Peyer's patch (tissue), 4 donors: ENCODE results near the gene AP3S1. TPM values are rescaled to one million over a fixed set of nuclear protein-coding genes. Genes with fewer than 3 reads are reported as not detected.
A peak's percentile ranks its signal among the peaks of the same experiment; 100 is the strongest.

Source experiments
- DNase-seq, 3 donors: peaks; one replicate each; pipeline ENCODE4 v3.0.0-alpha.2; 2017 to 2019
- H3K27ac ChIP-seq, 4 donors: fragments of 200-600 bp; sonication (generic); one replicate each; pipeline ENCODE4 v1.5.1; 2016 to 2019
- H3K27me3 ChIP-seq, 2 donors: fragments of 200-600 bp; sonication (generic); one replicate each; pipeline ENCODE4 v1.5.1; 2019
- H3K36me3 ChIP-seq, 3 donors: fragments of 200-600 bp; sonication (generic); one replicate each; pipeline ENCODE4 v1.5.1; 2016 to 2019
- H3K4me1 ChIP-seq, 4 donors: fragments of 200-600 bp; sonication (generic); one replicate each; pipeline ENCODE4 v1.5.1; 2016 to 2019
- H3K4me3 ChIP-seq, 4 donors: fragments of 200-600 bp; sonication (generic); 1 replicate in 3 of 4; 2 replicates in 1 of 4; pipeline ENCODE4 v1.5.1; 2016 to 2019; ENCODE audit warnings: mild to moderate bottlenecking in 1 of 4
- H3K9me3 ChIP-seq, 4 donors: fragments of 200-600 bp; sonication (generic); one replicate each; pipeline ENCODE4 v1.5.1; 2016 to 2019; ENCODE audit warnings: mild to moderate bottlenecking in 1 of 4
- POLR2A ChIP-seq, 2 donors: fragments of 450-650 bp; IDR thresholded peaks; one replicate each; pipeline ENCODE4 v1.5.1; 2017; ENCODE audit warnings: antibody characterized with exemption in 2 of 2, mild to moderate bottlenecking in 2 of 2, moderate library complexity in 2 of 2
- total RNA-seq, 4 donors: library from RNA; depleted of rRNA; stranded (reverse); fragments of >200 nt; gene quantifications; one replicate each; pipeline ENCODE4 v1.1.0, GENCODE V29; 2016
- TF ChIP-seq, protein P1 (sequence below), 6 experiments: fragments of 450-650 bp in 4 of 6; fragments of 200-600 bp in 2 of 6; sonication (generic) in 1 of 6; IDR thresholded peaks; one replicate each; pipeline ENCODE4 v1.5.1; 2017 to 2019; ENCODE audit warnings: antibody characterized with exemption in 6 of 6, mild to moderate bottlenecking in 3 of 6, moderate library complexity in 1 of 6

AP3S1 gene
- total RNA-seq, 4 donors from 2014 or later, result 47.2 to 113 (median 77.9) TPM

DNA sequence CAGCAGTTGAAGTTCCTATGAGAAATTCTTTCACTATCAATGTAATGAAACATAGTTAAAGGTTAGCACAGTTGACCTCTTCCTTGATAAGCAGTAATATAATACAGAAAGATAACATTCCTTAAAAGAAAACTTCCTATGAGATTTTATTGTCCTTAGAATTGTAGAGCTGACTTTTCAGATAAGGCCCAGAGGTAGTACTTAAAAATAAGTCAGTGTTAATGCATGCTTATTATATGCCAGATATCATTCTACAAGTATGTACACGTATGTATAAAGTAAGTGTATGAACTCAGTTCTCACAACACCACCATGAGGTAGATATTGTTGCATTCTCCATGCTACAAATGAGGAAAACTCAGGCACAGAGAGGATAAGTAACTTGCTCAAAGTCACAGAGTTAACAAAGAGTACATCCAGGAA is 15.3 kb downstream of the AP3S1 start:
- no peaks in the 10 kb centered on the region for H3K36me3 ChIP-seq
- no peaks in the 10 kb centered on the region for H3K27me3 ChIP-seq
- H3K9me3 ChIP-seq, result no peaks in the 10 kb centered on the region
- DNase-seq, result no peak
- no peak for TF ChIP-seq POLR2A (IDR thresholded peaks at IDR 0.05)
- TF ChIP-seq, protein P1, sequence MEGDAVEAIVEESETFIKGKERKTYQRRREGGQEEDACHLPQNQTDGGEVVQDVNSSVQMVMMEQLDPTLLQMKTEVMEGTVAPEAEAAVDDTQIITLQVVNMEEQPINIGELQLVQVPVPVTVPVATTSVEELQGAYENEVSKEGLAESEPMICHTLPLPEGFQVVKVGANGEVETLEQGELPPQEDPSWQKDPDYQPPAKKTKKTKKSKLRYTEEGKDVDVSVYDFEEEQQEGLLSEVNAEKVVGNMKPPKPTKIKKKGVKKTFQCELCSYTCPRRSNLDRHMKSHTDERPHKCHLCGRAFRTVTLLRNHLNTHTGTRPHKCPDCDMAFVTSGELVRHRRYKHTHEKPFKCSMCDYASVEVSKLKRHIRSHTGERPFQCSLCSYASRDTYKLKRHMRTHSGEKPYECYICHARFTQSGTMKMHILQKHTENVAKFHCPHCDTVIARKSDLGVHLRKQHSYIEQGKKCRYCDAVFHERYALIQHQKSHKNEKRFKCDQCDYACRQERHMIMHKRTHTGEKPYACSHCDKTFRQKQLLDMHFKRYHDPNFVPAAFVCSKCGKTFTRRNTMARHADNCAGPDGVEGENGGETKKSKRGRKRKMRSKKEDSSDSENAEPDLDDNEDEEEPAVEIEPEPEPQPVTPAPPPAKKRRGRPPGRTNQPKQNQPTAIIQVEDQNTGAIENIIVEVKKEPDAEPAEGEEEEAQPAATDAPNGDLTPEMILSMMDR (IDR thresholded peaks at IDR 0.05), result peak in 1 of 6 experiments; percentile 10
- H3K4me1 ChIP-seq, result peaks cover 0 to 24% (median 0%) of the 10 kb centered on the region in 4 donors
- peak overlapping the region in 1 of 4 donors; percentile 29 for H3K27ac ChIP-seq
- no peak overlapping the region for H3K4me3 ChIP-seq

DNA sequence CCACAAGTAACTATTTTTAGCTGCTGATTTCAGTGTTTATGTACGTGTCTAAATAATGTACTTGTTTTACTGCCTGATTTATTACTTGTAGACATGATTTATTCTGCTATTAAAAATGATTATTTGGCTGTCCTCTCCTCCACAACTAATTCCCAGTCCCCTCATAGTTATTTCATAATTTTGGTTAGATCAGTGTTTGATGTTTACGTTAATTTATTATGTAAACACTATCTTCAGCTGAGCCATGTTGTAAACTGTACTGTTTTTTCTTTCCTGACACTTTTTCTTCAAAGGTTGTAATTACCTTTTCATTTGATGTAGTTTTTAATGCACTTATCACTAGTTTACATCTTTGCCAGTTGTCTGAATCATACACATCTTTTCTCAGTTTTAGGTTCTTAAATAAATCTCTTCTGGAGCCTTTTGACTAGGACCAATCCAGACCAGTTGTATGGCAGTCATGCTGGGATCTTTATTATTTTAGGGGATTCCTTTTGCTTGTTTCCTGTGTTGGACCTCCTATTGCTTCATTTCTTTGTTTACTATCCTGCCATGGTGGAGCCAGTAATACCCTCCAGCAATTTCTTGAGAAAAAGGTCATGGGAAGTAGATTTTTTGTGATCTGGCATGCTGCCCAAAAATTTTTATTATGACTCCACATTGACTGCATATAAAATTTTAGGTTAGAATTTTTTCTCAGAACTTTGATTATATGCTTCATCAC is 16.1 kb downstream of the AP3S1 start:
- H3K36me3 ChIP-seq, result no peaks in the 10 kb centered on the region
- no peak for DNase-seq
- no peak for TF ChIP-seq POLR2A (IDR thresholded peaks at IDR 0.05)
- TF ChIP-seq, protein P1 (IDR thresholded peaks at IDR 0.05), result no peak
- H3K4me1 ChIP-seq, result peaks cover 0 to 24% (median 0%) of the 10 kb centered on the region in 4 donors
- no peaks in the 10 kb centered on the region for H3K27me3 ChIP-seq
- peak overlapping the region in 1 of 4 donors; percentile 29 for H3K27ac ChIP-seq
- no peak overlapping the region for H3K4me3 ChIP-seq
- no peaks in the 10 kb centered on the region for H3K9me3 ChIP-seq

DNA sequence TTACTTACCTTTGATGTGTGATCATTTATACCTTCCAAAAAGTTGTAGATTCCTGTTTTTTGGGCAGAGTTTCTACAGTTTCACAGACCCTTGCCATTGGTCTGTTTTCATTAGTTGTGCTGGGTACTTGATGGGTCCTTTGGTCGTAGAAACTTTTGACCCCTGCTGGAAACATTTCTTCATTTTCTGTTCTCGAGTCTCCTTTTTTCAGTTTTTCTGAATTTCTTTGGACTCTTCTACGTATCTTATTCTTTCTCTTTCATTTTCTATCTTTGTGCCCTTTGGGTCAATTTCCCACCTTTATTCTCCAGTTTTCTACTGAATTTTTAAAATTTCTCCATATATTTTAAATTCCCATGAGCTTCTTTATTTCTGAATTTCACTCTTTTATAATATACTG is 16.7 kb downstream of the AP3S1 start:
- no peak overlapping the region for H3K4me3 ChIP-seq
- no peaks in the 10 kb centered on the region for H3K9me3 ChIP-seq

DNA sequence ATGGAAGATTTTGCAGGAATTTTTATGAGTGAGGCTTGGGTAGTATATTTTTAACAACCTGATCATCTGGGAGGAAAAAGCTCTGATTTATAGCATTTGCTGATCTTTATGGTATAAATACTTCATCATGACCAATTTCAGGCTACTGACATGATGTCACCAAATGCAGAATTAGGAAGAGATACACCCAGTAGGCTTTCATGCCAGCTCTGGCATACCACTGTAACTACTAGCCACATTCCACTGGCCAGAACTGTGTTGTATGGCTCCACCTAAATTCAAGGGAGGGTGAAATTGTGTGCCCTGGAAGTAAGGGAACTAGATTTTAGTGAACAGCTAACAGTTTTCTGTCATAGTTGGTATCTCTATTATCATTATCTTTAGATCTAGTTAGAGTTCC is 17.6 kb downstream of the AP3S1 start:
- no peaks in the 10 kb centered on the region for H3K36me3 ChIP-seq
- H3K27me3 ChIP-seq, result no peaks in the 10 kb centered on the region
- no peak for TF ChIP-seq POLR2A (IDR thresholded peaks at IDR 0.05)
- TF ChIP-seq, protein P1 (IDR thresholded peaks at IDR 0.05), result no peak
- H3K27ac ChIP-seq, result no peak overlapping the region
- DNase-seq, result no peak
- no peak overlapping the region for H3K4me3 ChIP-seq
- no peaks in the 10 kb centered on the region for H3K9me3 ChIP-seq
- H3K4me1 ChIP-seq, result peaks cover 0 to 24% (median 0%) of the 10 kb centered on the region in 4 donors

More for the DNA sequence above, 16.7 kb downstream of the AP3S1 start:
- peaks cover 0 to 24% (median 0%) of the 10 kb centered on the region in 4 donors for H3K4me1 ChIP-seq
- H3K36me3 ChIP-seq, result no peaks in the 10 kb centered on the region
- no peak overlapping the region for H3K27ac ChIP-seq
- DNase-seq, result no peak
- no peak for TF ChIP-seq POLR2A (IDR thresholded peaks at IDR 0.05)
- TF ChIP-seq, protein P1 (IDR thresholded peaks at IDR 0.05), result no peak
- H3K27me3 ChIP-seq, result no peaks in the 10 kb centered on the region

DNA sequence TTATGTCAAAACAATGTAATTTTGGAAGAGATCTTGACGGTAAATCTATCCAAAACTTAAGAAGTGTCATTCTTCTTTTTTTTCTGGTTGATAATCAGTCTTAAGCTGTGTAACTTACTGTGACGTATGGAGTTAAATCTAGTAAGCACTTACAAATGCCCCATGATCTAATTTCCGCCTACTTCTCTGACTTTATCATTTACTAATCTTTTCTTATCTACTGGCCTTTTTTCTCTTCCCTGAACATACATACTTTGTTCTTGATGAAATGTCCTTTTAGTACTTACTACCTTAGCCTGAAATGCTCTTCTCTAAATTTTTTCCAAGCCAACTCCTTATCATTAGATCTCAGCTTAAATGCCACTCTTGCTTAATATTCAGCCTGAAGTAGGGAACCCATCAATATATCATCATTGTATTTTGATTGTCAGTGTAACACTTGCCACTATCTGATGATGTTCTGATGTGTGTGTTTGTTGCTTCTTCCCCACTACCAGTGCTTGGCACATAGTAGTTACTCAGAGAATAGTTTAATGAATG is 27.6 kb downstream of the AP3S1 start:
- Histone ChIP-seq H3K9me3 (no peaks in the 10 kb centered on the region), H3K27me3 (no peaks in the 10 kb centered on the region), H3K36me3 (peaks cover 0 to 22% (median 0%) of the 10 kb centered on the region in 3 donors), H3K27ac (no peak overlapping the region), H3K4me1 (no peaks in the 10 kb centered on the region), H3K4me3 (no peak overlapping the region)
- TF ChIP-seq POLR2A (IDR thresholded peaks at IDR 0.05), result no peak
- TF ChIP-seq, protein P1 (IDR thresholded peaks at IDR 0.05), result no peak
- no peak for DNase-seq
